Measurements from ENCODE around the gene COX6B2.
A peak's percentile ranks its signal among the peaks of the same experiment; 100 is the strongest.

Gene COX6B2

GRCh38 chr19:55362174-55362989, 7.9 kb upstream of the COX6B2 start:
- no peak for DNase-seq (ENCODE audit: low read depth)

- no peak for DNase-seq (ENCODE audit: low read depth)
Observed at GRCh38 chr19:55360902-55361301, 6.4 kb upstream of the COX6B2 start.

- no peak for DNase-seq (ENCODE audit: low read depth)
Observed at GRCh38 chr19:55358943-55359908, 4.7 kb upstream of the COX6B2 start.

- DNase-seq (ENCODE audit: low read depth): no peak
Observed at GRCh38 chr19:55358493-55358892, 4.0 kb upstream of the COX6B2 start.

- DNase-seq (ENCODE audit: low read depth): no peak
Observed at GRCh38 chr19:55355213-55355821, 798 bp upstream of the COX6B2 start.

GRCh38 chr19:55353803-55354697, 469 bp downstream of the COX6B2 start:
- DNase-seq (ENCODE audit: low read depth): peak; percentile 66

- no peak for DNase-seq (ENCODE audit: low read depth)
Observed at GRCh38 chr19:55353356-55353802, 1.1 kb downstream of the COX6B2 start.

GRCh38 chr19:55352549-55353145, 1.9 kb downstream of the COX6B2 start:
- DNase-seq (ENCODE audit: low read depth): no peak

- no peak for DNase-seq (ENCODE audit: low read depth)
Observed at GRCh38 chr19:55352040-55352439, 2.5 kb downstream of the COX6B2 start.

GRCh38 chr19:55350620-55351315, 3.8 kb downstream of the COX6B2 start:
- no peak for DNase-seq (ENCODE audit: low read depth)

- no peak for DNase-seq (ENCODE audit: low read depth)
Observed at GRCh38 chr19:55348317-55349034, 6.0 kb downstream of the COX6B2 start.

- no peak for DNase-seq (ENCODE audit: low read depth)
Observed at GRCh38 chr19:55347442-55348009, 7.0 kb downstream of the COX6B2 start.

GRCh38 chr19:55346725-55347441, 7.6 kb downstream of the COX6B2 start:
- DNase-seq (ENCODE audit: low read depth): no peak

GRCh38 chr19:55345818-55346724, 8.4 kb downstream of the COX6B2 start:
- DNase-seq (ENCODE audit: low read depth): no peak

- no peak for DNase-seq (ENCODE audit: low read depth)
Observed at GRCh38 chr19:55345101-55345817, 9.3 kb downstream of the COX6B2 start.

- DNase-seq (ENCODE audit: low read depth): peak; percentile 29
Observed at GRCh38 chr19:55344444-55344843, 10.1 kb downstream of the COX6B2 start.

Data from EH (cell line).